Fibroblast of skin of left biceps (primary cell): ENCODE data around the gene CHRNA4.

ENCODE experiments used
- DNase-seq, 2 experiments: peaks; one replicate each; pipeline ENCODE4 v3.0.0-alpha.2; 2013; ENCODE audit warnings: low read depth in 2 of 2

Gene CHRNA4

GRCh38 chr20:63321148-63321831 lies 39.9 kb downstream of the CHRNA4 start:
- DNase-seq, result no peak

GRCh38 chr20:63320616-63321147 lies 40.5 kb downstream of the CHRNA4 start:
- no peak for DNase-seq

- DNase-seq, result no peak
Measured at GRCh38 chr20:63320041-63320511, 41.1 kb downstream of the CHRNA4 start.

- no peak for DNase-seq
Measured at GRCh38 chr20:63319164-63320040, 41.7 kb downstream of the CHRNA4 start.

GRCh38 chr20:63318391-63319163 lies 42.6 kb downstream of the CHRNA4 start:
- no peak for DNase-seq

GRCh38 chr20:63317601-63318291 lies 43.4 kb downstream of the CHRNA4 start:
- DNase-seq, result no peak

GRCh38 chr20:63317061-63317460 lies 44.1 kb downstream of the CHRNA4 start:
- DNase-seq, result no peak

GRCh38 chr20:63316502-63316921 lies 44.6 kb downstream of the CHRNA4 start:
- no peak for DNase-seq

- DNase-seq, result no peak
Measured at GRCh38 chr20:63315731-63316491, 45.2 kb downstream of the CHRNA4 start.

- DNase-seq, result no peak
Measured at GRCh38 chr20:63315240-63315689, 45.9 kb downstream of the CHRNA4 start.

- no peak for DNase-seq
Measured at GRCh38 chr20:63314566-63315239, 46.4 kb downstream of the CHRNA4 start.

- no peak for DNase-seq
Measured at GRCh38 chr20:63314015-63314471, 47.1 kb downstream of the CHRNA4 start.

- DNase-seq, result no peak
Measured at GRCh38 chr20:63313349-63314014, 47.7 kb downstream of the CHRNA4 start.

GRCh38 chr20:63312690-63313348 lies 48.3 kb downstream of the CHRNA4 start:
- DNase-seq, result no peak

- no peak for DNase-seq
Measured at GRCh38 chr20:63312273-63312672, 48.9 kb downstream of the CHRNA4 start.

GRCh38 chr20:63311833-63312243 lies 49.3 kb downstream of the CHRNA4 start:
- no peak for DNase-seq

- DNase-seq, result no peak
Measured at GRCh38 chr20:63311186-63311832, 49.8 kb downstream of the CHRNA4 start.
